Measurements from ENCODE around the gene ATXN1.
"Not testable (repeated sequence)": the region's sequence is repeated elsewhere in the genome, so short reads cannot be mapped to it uniquely, and the experiment has no call there.

The ATXN1 gene

GRCh38 chr6:16633465-16633864 lies 127.8 kb downstream of the ATXN1 start:
- Histone ChIP-seq H3K4me1 (ENCODE audit: control insufficient read depth in 1 of 2, insufficient read depth in 2 of 2, low read length in 2 of 2) (no peaks in the 10 kb centered on the region), H3K9me3 (ENCODE audit: control insufficient read depth in 1 of 2, low read length in 2 of 2) (peaks cover 0 to 3% of the 10 kb centered on the region in 2 donors), H3K27me3 (ENCODE audit: control insufficient read depth in 1 of 2, insufficient read depth in 2 of 2, low read length in 2 of 2) (no peaks in the 10 kb centered on the region), H3K9ac (ENCODE audit: low read depth in 1 of 2, low read length in 2 of 2) (no peak overlapping the region), H3K27ac (ENCODE audit: low read depth, low read length) (no peak overlapping the region), H3K4me3 (ENCODE audit: low read depth in 1 of 2, low read length in 2 of 2) (no peak overlapping the region), H3K36me3 (ENCODE audit: control insufficient read depth in 1 of 2, insufficient read depth in 2 of 2, low read length in 2 of 2) (no peaks in the 10 kb centered on the region)

GRCh38 chr6:16632101-16632500 lies 129.2 kb downstream of the ATXN1 start:
- Histone ChIP-seq H3K4me3 (ENCODE audit: low read depth in 1 of 2, low read length in 2 of 2) (no peak overlapping the region), H3K9ac (ENCODE audit: low read depth in 1 of 2, low read length in 2 of 2) (no peak overlapping the region), H3K9me3 (ENCODE audit: control insufficient read depth in 1 of 2, low read length in 2 of 2) (peaks cover 0 to 3% of the 10 kb centered on the region in 2 donors), H3K36me3 (ENCODE audit: control insufficient read depth in 1 of 2, insufficient read depth in 2 of 2, low read length in 2 of 2) (no peaks in the 10 kb centered on the region), H3K27me3 (ENCODE audit: control insufficient read depth in 1 of 2, insufficient read depth in 2 of 2, low read length in 2 of 2) (no peaks in the 10 kb centered on the region), H3K4me1 (ENCODE audit: control insufficient read depth in 1 of 2, insufficient read depth in 2 of 2, low read length in 2 of 2) (no peaks in the 10 kb centered on the region), H3K27ac (ENCODE audit: low read depth, low read length) (no peak overlapping the region)

- H3K4me1 ChIP-seq (ENCODE audit: control insufficient read depth in 1 of 2, insufficient read depth in 2 of 2, low read length in 2 of 2), result no peaks in the 10 kb centered on the region
- no peak overlapping the region for H3K27ac ChIP-seq (ENCODE audit: low read depth, low read length)
- no peaks in the 10 kb centered on the region for H3K36me3 ChIP-seq (ENCODE audit: control insufficient read depth in 1 of 2, insufficient read depth in 2 of 2, low read length in 2 of 2)
- no peak overlapping the region for H3K9ac ChIP-seq (ENCODE audit: low read depth in 1 of 2, low read length in 2 of 2)
- no peak overlapping the region for H3K4me3 ChIP-seq (ENCODE audit: low read depth in 1 of 2, low read length in 2 of 2)
- H3K9me3 ChIP-seq (ENCODE audit: control insufficient read depth in 1 of 2, low read length in 2 of 2), result peaks cover 0 to 3% of the 10 kb centered on the region in 2 donors
- H3K27me3 ChIP-seq (ENCODE audit: control insufficient read depth in 1 of 2, insufficient read depth in 2 of 2, low read length in 2 of 2), result no peaks in the 10 kb centered on the region
These were observed 131.1 kb downstream of the ATXN1 start for GRCh38 chr6:16630026-16630643.

GRCh38 chr6:16628580-16628979 lies 132.7 kb downstream of the ATXN1 start:
- not testable (repeated sequence) for H3K4me1 ChIP-seq (ENCODE audit: control insufficient read depth in 1 of 2, insufficient read depth in 2 of 2, low read length in 2 of 2); H3K9me3 ChIP-seq (ENCODE audit: control insufficient read depth in 1 of 2, low read length in 2 of 2); H3K27ac ChIP-seq (ENCODE audit: low read depth, low read length); H3K9ac ChIP-seq (ENCODE audit: low read depth in 1 of 2, low read length in 2 of 2); H3K36me3 ChIP-seq (ENCODE audit: control insufficient read depth in 1 of 2, insufficient read depth in 2 of 2, low read length in 2 of 2); H3K27me3 ChIP-seq (ENCODE audit: control insufficient read depth in 1 of 2, insufficient read depth in 2 of 2, low read length in 2 of 2); H3K4me3 ChIP-seq (ENCODE audit: low read depth in 1 of 2, low read length in 2 of 2)

GRCh38 chr6:16626650-16627049 lies 134.6 kb downstream of the ATXN1 start:
- H3K9me3 ChIP-seq (ENCODE audit: control insufficient read depth in 1 of 2, low read length in 2 of 2), result peaks cover 0 to 3% of the 10 kb centered on the region in 2 donors
- no peak overlapping the region for H3K4me3 ChIP-seq (ENCODE audit: low read depth in 1 of 2, low read length in 2 of 2)
- no peak overlapping the region for H3K27ac ChIP-seq (ENCODE audit: low read depth, low read length)
- H3K4me1 ChIP-seq (ENCODE audit: control insufficient read depth in 1 of 2, insufficient read depth in 2 of 2, low read length in 2 of 2), result no peaks in the 10 kb centered on the region
- H3K27me3 ChIP-seq (ENCODE audit: control insufficient read depth in 1 of 2, insufficient read depth in 2 of 2, low read length in 2 of 2), result no peaks in the 10 kb centered on the region
- no peaks in the 10 kb centered on the region for H3K36me3 ChIP-seq (ENCODE audit: control insufficient read depth in 1 of 2, insufficient read depth in 2 of 2, low read length in 2 of 2)
- H3K9ac ChIP-seq (ENCODE audit: low read depth in 1 of 2, low read length in 2 of 2), result no peak overlapping the region

DNA sequence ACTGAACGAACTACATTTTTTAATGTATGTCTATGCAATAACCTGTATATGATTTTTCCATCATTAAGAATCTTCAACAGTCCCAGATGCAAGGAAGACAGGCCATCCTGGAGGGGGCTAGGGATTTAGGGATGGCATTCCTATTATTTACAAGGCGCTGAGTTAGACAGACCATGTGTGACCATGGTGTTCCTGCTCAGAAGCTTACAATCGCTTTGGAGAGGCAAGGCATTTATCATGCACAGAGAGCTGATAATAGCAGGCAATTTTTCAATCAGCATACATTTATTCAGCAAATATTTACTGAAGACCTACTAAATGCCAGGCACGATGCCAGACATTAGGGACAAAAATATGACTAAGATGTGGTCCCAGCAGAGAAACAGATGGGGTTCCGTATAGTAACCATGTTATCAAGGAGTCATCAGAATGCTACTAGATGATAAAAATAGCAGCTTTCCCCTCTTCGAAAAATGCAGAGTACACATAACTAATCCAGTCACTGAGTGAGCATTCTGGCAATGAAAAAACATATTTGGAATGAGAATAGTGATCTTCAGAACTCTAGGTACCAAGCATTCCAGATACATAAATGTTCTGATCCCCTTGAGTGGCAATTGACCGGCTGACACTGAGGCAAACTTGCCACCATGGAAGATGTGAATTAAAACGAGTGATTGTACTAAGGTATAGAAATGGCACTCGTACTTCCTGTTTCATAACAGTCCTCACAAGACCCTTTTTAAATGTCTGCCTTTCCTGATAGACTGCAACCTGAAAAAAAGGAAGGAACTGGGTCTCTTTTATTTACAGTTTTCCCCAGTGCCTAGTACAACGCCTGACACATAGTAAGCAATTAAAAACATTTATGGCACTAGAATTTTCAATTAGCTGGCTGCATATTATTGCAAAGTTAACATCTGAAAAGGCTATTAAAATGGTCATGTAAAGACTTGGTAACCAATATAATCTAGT lies 135.7 kb downstream of the ATXN1 start:
- peaks cover 0 to 3% of the 10 kb centered on the region in 2 donors for H3K9me3 ChIP-seq (ENCODE audit: control insufficient read depth in 1 of 2, low read length in 2 of 2)
- H3K27ac ChIP-seq (ENCODE audit: low read depth, low read length), result no peak overlapping the region
- no peak overlapping the region for H3K4me3 ChIP-seq (ENCODE audit: low read depth in 1 of 2, low read length in 2 of 2)
- H3K27me3 ChIP-seq (ENCODE audit: control insufficient read depth in 1 of 2, insufficient read depth in 2 of 2, low read length in 2 of 2), result no peaks in the 10 kb centered on the region
- no peaks in the 10 kb centered on the region for H3K36me3 ChIP-seq (ENCODE audit: control insufficient read depth in 1 of 2, insufficient read depth in 2 of 2, low read length in 2 of 2)
- H3K9ac ChIP-seq (ENCODE audit: low read depth in 1 of 2, low read length in 2 of 2), result no peak overlapping the region
- H3K4me1 ChIP-seq (ENCODE audit: control insufficient read depth in 1 of 2, insufficient read depth in 2 of 2, low read length in 2 of 2), result no peaks in the 10 kb centered on the region

- Histone ChIP-seq H3K9me3 (ENCODE audit: control insufficient read depth in 1 of 2, low read length in 2 of 2) (peaks cover 0 to 3% of the 10 kb centered on the region in 2 donors), H3K36me3 (ENCODE audit: control insufficient read depth in 1 of 2, insufficient read depth in 2 of 2, low read length in 2 of 2) (no peaks in the 10 kb centered on the region), H3K27me3 (ENCODE audit: control insufficient read depth in 1 of 2, insufficient read depth in 2 of 2, low read length in 2 of 2) (no peaks in the 10 kb centered on the region), H3K4me1 (ENCODE audit: control insufficient read depth in 1 of 2, insufficient read depth in 2 of 2, low read length in 2 of 2) (no peaks in the 10 kb centered on the region), H3K9ac (ENCODE audit: low read depth in 1 of 2, low read length in 2 of 2) (no peak overlapping the region), H3K27ac (ENCODE audit: low read depth, low read length) (no peak overlapping the region), H3K4me3 (ENCODE audit: low read depth in 1 of 2, low read length in 2 of 2) (no peak overlapping the region)
These were observed 136.5 kb downstream of the ATXN1 start for GRCh38 chr6:16624636-16625290.

- Histone ChIP-seq H3K27me3 (ENCODE audit: control insufficient read depth in 1 of 2, insufficient read depth in 2 of 2, low read length in 2 of 2) (no peaks in the 10 kb centered on the region), H3K4me3 (ENCODE audit: low read depth in 1 of 2, low read length in 2 of 2) (no peak overlapping the region), H3K9ac (ENCODE audit: low read depth in 1 of 2, low read length in 2 of 2) (no peak overlapping the region), H3K9me3 (ENCODE audit: control insufficient read depth in 1 of 2, low read length in 2 of 2) (peaks cover 0 to 2% of the 10 kb centered on the region in 2 donors), H3K36me3 (ENCODE audit: control insufficient read depth in 1 of 2, insufficient read depth in 2 of 2, low read length in 2 of 2) (no peaks in the 10 kb centered on the region), H3K4me1 (ENCODE audit: control insufficient read depth in 1 of 2, insufficient read depth in 2 of 2, low read length in 2 of 2) (no peaks in the 10 kb centered on the region), H3K27ac (ENCODE audit: low read depth, low read length) (no peak overlapping the region)
These were observed 137.5 kb downstream of the ATXN1 start for GRCh38 chr6:16623731-16624130.

GRCh38 chr6:16623029-16623653 lies 138.1 kb downstream of the ATXN1 start:
- H3K27ac ChIP-seq (ENCODE audit: low read depth, low read length), result no peak overlapping the region
- H3K9ac ChIP-seq (ENCODE audit: low read depth in 1 of 2, low read length in 2 of 2), result no peak overlapping the region
- no peaks in the 10 kb centered on the region for H3K27me3 ChIP-seq (ENCODE audit: control insufficient read depth in 1 of 2, insufficient read depth in 2 of 2, low read length in 2 of 2)
- H3K4me1 ChIP-seq (ENCODE audit: control insufficient read depth in 1 of 2, insufficient read depth in 2 of 2, low read length in 2 of 2), result no peaks in the 10 kb centered on the region
- H3K36me3 ChIP-seq (ENCODE audit: control insufficient read depth in 1 of 2, insufficient read depth in 2 of 2, low read length in 2 of 2), result no peaks in the 10 kb centered on the region
- no peaks in the 10 kb centered on the region for H3K9me3 ChIP-seq (ENCODE audit: control insufficient read depth in 1 of 2, low read length in 2 of 2)
- H3K4me3 ChIP-seq (ENCODE audit: low read depth in 1 of 2, low read length in 2 of 2), result no peak overlapping the region

- Histone ChIP-seq H3K9ac (ENCODE audit: low read depth in 1 of 2, low read length in 2 of 2) (no peak overlapping the region), H3K27me3 (ENCODE audit: control insufficient read depth in 1 of 2, insufficient read depth in 2 of 2, low read length in 2 of 2) (no peaks in the 10 kb centered on the region), H3K36me3 (ENCODE audit: control insufficient read depth in 1 of 2, insufficient read depth in 2 of 2, low read length in 2 of 2) (no peaks in the 10 kb centered on the region), H3K4me3 (ENCODE audit: low read depth in 1 of 2, low read length in 2 of 2) (no peak overlapping the region), H3K4me1 (ENCODE audit: control insufficient read depth in 1 of 2, insufficient read depth in 2 of 2, low read length in 2 of 2) (no peaks in the 10 kb centered on the region), H3K27ac (ENCODE audit: low read depth, low read length) (no peak overlapping the region), H3K9me3 (ENCODE audit: control insufficient read depth in 1 of 2, low read length in 2 of 2) (no peaks in the 10 kb centered on the region)
These were observed 139.1 kb downstream of the ATXN1 start for GRCh38 chr6:16622193-16622592.

Measured in duodenal mucosa (tissue), 2 donors.